ENCODE measurements around the gene PPIAL4G.
"Not testable (repeated sequence)": the region's sequence is repeated elsewhere in the genome, so short reads cannot be mapped to it uniquely, and the experiment has no call there.

PPIAL4G gene

GRCh38 chr1:148483029-148483428 is at the start of gene PPIAL4G:
TSS of gene PPIAL4G (minus strand) at chr1:148483302. CDS start at chr1:148483252, 50 bp downstream.
- not testable (repeated sequence) for H3K4me3 ChIP-seq (ENCODE audit: control insufficient read depth, low read depth, low read length); DNase-seq (ENCODE audit: low read depth)

GRCh38 chr1:148532158-148532557 is 49.1 kb upstream of the PPIAL4G start:
- H3K4me3 ChIP-seq (ENCODE audit: control insufficient read depth, low read depth, low read length): not testable (repeated sequence)
- peak; percentile 0 for DNase-seq (ENCODE audit: low read depth)

- DNase-seq (ENCODE audit: low read depth): peak; percentile 78
- peak overlapping the region; percentile 21 for H3K4me3 ChIP-seq (ENCODE audit: control insufficient read depth, low read depth, low read length)
These were observed 46.0 kb upstream of the PPIAL4G start for GRCh38 chr1:148529101-148529567.

- H3K4me3 ChIP-seq (ENCODE audit: control insufficient read depth, low read depth, low read length); DNase-seq (ENCODE audit: low read depth): not testable (repeated sequence)
These were observed 45.5 kb upstream of the PPIAL4G start for GRCh38 chr1:148528591-148528990.

- not testable (repeated sequence) for DNase-seq (ENCODE audit: low read depth); H3K4me3 ChIP-seq (ENCODE audit: control insufficient read depth, low read depth, low read length)
These were observed 43.5 kb upstream of the PPIAL4G start for GRCh38 chr1:148526587-148526986.

- not testable (repeated sequence) for DNase-seq (ENCODE audit: low read depth); H3K4me3 ChIP-seq (ENCODE audit: control insufficient read depth, low read depth, low read length)
These were observed 40.4 kb upstream of the PPIAL4G start for GRCh38 chr1:148523205-148524144.

GRCh38 chr1:148522561-148523204 is 39.6 kb upstream of the PPIAL4G start:
- DNase-seq (ENCODE audit: low read depth): peak; percentile 98
- peak overlapping the region; percentile 33 for H3K4me3 ChIP-seq (ENCODE audit: control insufficient read depth, low read depth, low read length)

- DNase-seq (ENCODE audit: low read depth): peak; percentile 81
- not testable (repeated sequence) for H3K4me3 ChIP-seq (ENCODE audit: control insufficient read depth, low read depth, low read length)
These were observed 39.0 kb upstream of the PPIAL4G start for GRCh38 chr1:148522072-148522471.

- DNase-seq (ENCODE audit: low read depth); H3K4me3 ChIP-seq (ENCODE audit: control insufficient read depth, low read depth, low read length): not testable (repeated sequence)
These were observed 31.2 kb upstream of the PPIAL4G start for GRCh38 chr1:148514310-148514709.

GRCh38 chr1:148512571-148513184 is 29.6 kb upstream of the PPIAL4G start:
- DNase-seq (ENCODE audit: low read depth): peak; percentile 66

GRCh38 chr1:148493933-148494332 is 10.8 kb upstream of the PPIAL4G start:
- not testable (repeated sequence) for DNase-seq (ENCODE audit: low read depth); H3K4me3 ChIP-seq (ENCODE audit: control insufficient read depth, low read depth, low read length)

More at GRCh38 chr1:148512571-148513184, 29.6 kb upstream of the PPIAL4G start:
- not testable (repeated sequence) for H3K4me3 ChIP-seq (ENCODE audit: control insufficient read depth, low read depth, low read length)

GRCh38 chr1:148481134-148481533 is 2.0 kb downstream of the PPIAL4G start:
- DNase-seq (ENCODE audit: low read depth); H3K4me3 ChIP-seq (ENCODE audit: control insufficient read depth, low read depth, low read length): not testable (repeated sequence)

- H3K4me3 ChIP-seq (ENCODE audit: control insufficient read depth, low read depth, low read length): peak overlapping the region; percentile 63
- DNase-seq (ENCODE audit: low read depth): not testable (repeated sequence)
These were observed 23.4 kb downstream of the PPIAL4G start for GRCh38 chr1:148459694-148460093.

- DNase-seq (ENCODE audit: low read depth): not testable (repeated sequence)
- peak overlapping the region; percentile 63 for H3K4me3 ChIP-seq (ENCODE audit: control insufficient read depth, low read depth, low read length)
These were observed 24.1 kb downstream of the PPIAL4G start for GRCh38 chr1:148458901-148459581.

GRCh38 chr1:148458398-148458797 is 24.7 kb downstream of the PPIAL4G start:
- peak overlapping the region; percentile 34 for H3K4me3 ChIP-seq (ENCODE audit: control insufficient read depth, low read depth, low read length)
- DNase-seq (ENCODE audit: low read depth): not testable (repeated sequence)

- H3K4me3 ChIP-seq (ENCODE audit: control insufficient read depth, low read depth, low read length): not testable (repeated sequence)
- peak; percentile 27 for DNase-seq (ENCODE audit: low read depth)
These were observed 30.3 kb downstream of the PPIAL4G start for GRCh38 chr1:148452845-148453244.

- DNase-seq (ENCODE audit: low read depth); H3K4me3 ChIP-seq (ENCODE audit: control insufficient read depth, low read depth, low read length): not testable (repeated sequence)
These were observed 43.3 kb downstream of the PPIAL4G start for GRCh38 chr1:148439654-148440325.

Measured in fibroblast of mammary gland (primary cell).